Epithelial cell of esophagus (primary cell): ENCODE data around the gene PPP1R13L.

Experiments
- DNase-seq: peaks from one replicate; pipeline ENCODE4 v3.0.0; 2010; ENCODE audit warnings: low read depth
- H3K4me3 ChIP-seq: 2 replicates; pipeline ENCODE4 v1.5.1; 2011; ENCODE audit warnings: mild to moderate bottlenecking, low read length, control low read depth
- CTCF ChIP-seq: IDR thresholded peaks from 2 replicates; pipeline ENCODE4 v1.5.1; 2011; ENCODE audit warnings: low read depth, mild to moderate bottlenecking, low read length, control low read depth, inconsistent platforms; ENCODE audit not compliant: insufficient read depth; ENCODE audit errors: missing control alignments

PPP1R13L gene

GRCh38 chr19:45361608-45362007 is 43.3 kb downstream of the PPP1R13L start:
- no peak for DNase-seq
- no peak overlapping the region for H3K4me3 ChIP-seq
- TF ChIP-seq CTCF: no peak

- TF ChIP-seq CTCF: no peak
- H3K4me3 ChIP-seq: no peak overlapping the region
- DNase-seq: no peak
Measured at GRCh38 chr19:45358213-45358792, 46.6 kb downstream of the PPP1R13L start.

GRCh38 chr19:45357445-45357783 is 47.5 kb downstream of the PPP1R13L start:
- TF ChIP-seq CTCF: no peak
- H3K4me3 ChIP-seq: no peak overlapping the region
- DNase-seq: no peak

GRCh38 chr19:45356760-45357444 is 48.0 kb downstream of the PPP1R13L start:
- DNase-seq: no peak
- H3K4me3 ChIP-seq: no peak overlapping the region
- no peak for TF ChIP-seq CTCF

- no peak for DNase-seq
- H3K4me3 ChIP-seq: no peak overlapping the region
- no peak for TF ChIP-seq CTCF
Measured at GRCh38 chr19:45355910-45356309, 49.0 kb downstream of the PPP1R13L start.

- DNase-seq: no peak
- TF ChIP-seq CTCF: no peak
- no peak overlapping the region for H3K4me3 ChIP-seq
Measured at GRCh38 chr19:45355402-45355801, 49.5 kb downstream of the PPP1R13L start.

- DNase-seq: no peak
- TF ChIP-seq CTCF: no peak
- H3K4me3 ChIP-seq: no peak overlapping the region
Measured at GRCh38 chr19:45354241-45354842, 50.5 kb downstream of the PPP1R13L start.
